ENCODE measurements around the gene DUSP23.

GRCh38 chr1:159752135-159752580 lies 28.6 kb upstream of the DUSP23 start:
- TF ChIP-seq, protein P1, sequence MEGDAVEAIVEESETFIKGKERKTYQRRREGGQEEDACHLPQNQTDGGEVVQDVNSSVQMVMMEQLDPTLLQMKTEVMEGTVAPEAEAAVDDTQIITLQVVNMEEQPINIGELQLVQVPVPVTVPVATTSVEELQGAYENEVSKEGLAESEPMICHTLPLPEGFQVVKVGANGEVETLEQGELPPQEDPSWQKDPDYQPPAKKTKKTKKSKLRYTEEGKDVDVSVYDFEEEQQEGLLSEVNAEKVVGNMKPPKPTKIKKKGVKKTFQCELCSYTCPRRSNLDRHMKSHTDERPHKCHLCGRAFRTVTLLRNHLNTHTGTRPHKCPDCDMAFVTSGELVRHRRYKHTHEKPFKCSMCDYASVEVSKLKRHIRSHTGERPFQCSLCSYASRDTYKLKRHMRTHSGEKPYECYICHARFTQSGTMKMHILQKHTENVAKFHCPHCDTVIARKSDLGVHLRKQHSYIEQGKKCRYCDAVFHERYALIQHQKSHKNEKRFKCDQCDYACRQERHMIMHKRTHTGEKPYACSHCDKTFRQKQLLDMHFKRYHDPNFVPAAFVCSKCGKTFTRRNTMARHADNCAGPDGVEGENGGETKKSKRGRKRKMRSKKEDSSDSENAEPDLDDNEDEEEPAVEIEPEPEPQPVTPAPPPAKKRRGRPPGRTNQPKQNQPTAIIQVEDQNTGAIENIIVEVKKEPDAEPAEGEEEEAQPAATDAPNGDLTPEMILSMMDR (conservative IDR thresholded peaks at IDR 0.05; ENCODE audit: low read depth, low read length): no peak
- TF ChIP-seq EZH2 (IDR thresholded peaks at IDR 0.05; ENCODE audit: borderline replicate concordance, low read depth, low read length, poor library complexity, severe bottlenecking): no peak
